Right lobe of liver (tissue), 6 donors: Measurements from ENCODE around the gene BRINP3. TPM values are rescaled to one million over a fixed set of nuclear protein-coding genes. Genes with fewer than 3 reads are reported as not detected.

Source experiments
- ATAC-seq, 4 donors: fragments of 200-7000 bp; cut with Tn5 transposase; one replicate each; pipeline ENCODE4 v1.9.1; 2020; ENCODE audit warnings: mild to moderate bottlenecking in 4 of 4, moderate library complexity in 4 of 4
- DNase-seq, 3 donors: peaks; one replicate each; pipeline ENCODE4 v3.0.0-alpha.2; 2020
- H3K27ac ChIP-seq, 3 donors: fragments of 200-600 bp; one replicate each; pipeline ENCODE4 v1.8.0; 2022
- H3K27me3 ChIP-seq, 2 donors: fragments of 200-600 bp; one replicate each; pipeline ENCODE4 v1.8.0; 2022
- H3K36me3 ChIP-seq, 4 donors: fragments of 200-600 bp; sonication (generic) in 1 of 4; one replicate each; pipeline versions ENCODE4 v1.5.1 to v1.8.0; 2017 to 2022; ENCODE audit warnings: control low read depth in 1 of 4
- H3K4me1 ChIP-seq, 4 donors: fragments of 200-600 bp; sonication (generic) in 1 of 4; one replicate each; pipeline versions ENCODE4 v1.5.1 to v1.8.0; 2017 to 2022; ENCODE audit warnings: control low read depth in 1 of 4
- H3K4me3 ChIP-seq, 3 donors: fragments of 200-600 bp; one replicate each; pipeline ENCODE4 v1.8.0; 2022
- H3K9me3 ChIP-seq, 4 donors: fragments of 200-600 bp; sonication (generic) in 1 of 4; one replicate each; pipeline versions ENCODE4 v1.5.1 to v1.8.0; 2017 to 2022; ENCODE audit warnings: control low read depth in 1 of 4
- CTCF ChIP-seq, 4 donors: fragments of 200-600 bp in 3 of 4; fragments of 450-650 bp in 1 of 4; IDR thresholded peaks; one replicate each; pipeline versions ENCODE4 v1.5.1 to v1.8.0; 2016 to 2022; ENCODE audit warnings: antibody characterized with exemption in 4 of 4, mild to moderate bottlenecking in 2 of 4
- POLR2A ChIP-seq: fragments of 450-650 bp; IDR thresholded peaks from one replicate; pipeline ENCODE4 v1.6.1; 2017; ENCODE audit warnings: antibody characterized with exemption, mild to moderate bottlenecking
- WGBS: methylation state at CpG from one replicate; pipeline ENCODE4 v1.1.6; 2018; ENCODE audit warnings: low coverage, low lambda C conversion rate; ENCODE audit not compliant: insufficient coverage; ENCODE audit errors: missing lambda C conversion rate; 5-methylcytosine and 5-hydroxymethylcytosine counted together
- intact Hi-C, 2 donors: fragments of 100-400 bp; cut with DNase I; formaldehyde crosslinking; loops; one replicate each; pipeline versions ENCODE4 v1.11.2 to v1.14.1; 2022
- total RNA-seq, 6 experiments: library from RNA; depleted of rRNA in 2 of 6; stranded (reverse); fragments of >200 nt in 2 of 6; fragmentation: NEBNext Ultra II Directional in 3 of 6; extraction: Animal tissue kit (Norgen Biotek cat#: 25700) in 3 of 6; gene quantifications; one replicate each; pipeline versions ENCODE4 v1.1.0 to v1.2.4, GENCODE V29; 2016 to 2023
- donor health status: DM: no; HTN: yes; CAD: no.
- donor health status: DM: no; HTN: no; CAD: no.
- donor health status: DM: no; HTN: no; CAD: no.
- donor health status: DM: no; HTN: yes; CAD: no.
- donor health status: DM: no; HTN: yes; CAD: no.

BRINP3 gene
- total RNA-seq, 6 experiments from 2014 or later = not detected

GRCh38 chr1:190494451-190494850 is 16.8 kb upstream of the BRINP3 start:
- H3K27ac ChIP-seq = no peak overlapping the region
- intact Hi-C loops = no loop called here
- TF ChIP-seq POLR2A (no peak), CTCF (IDR thresholded peaks at IDR 0.05) (no peak)
- no peaks in the 10 kb centered on the region for H3K4me1 ChIP-seq
- H3K4me3 ChIP-seq = no peak overlapping the region
- WGBS = 56% methylated on average over 4 of the region's 4 CpGs
- DNase-seq (no peak), ATAC-seq (no peak)
- H3K36me3 ChIP-seq = no peaks in the 10 kb centered on the region
- H3K27me3 ChIP-seq = no peaks in the 10 kb centered on the region
- H3K9me3 ChIP-seq = no peaks in the 10 kb centered on the region

GRCh38 chr1:190491404-190491803 is 13.7 kb upstream of the BRINP3 start:
- Histone ChIP-seq H3K27me3 (no peaks in the 10 kb centered on the region), H3K27ac (no peak overlapping the region), H3K4me3 (no peak overlapping the region), H3K4me1 (no peaks in the 10 kb centered on the region), H3K36me3 (no peaks in the 10 kb centered on the region), H3K9me3 (no peaks in the 10 kb centered on the region)
- TF ChIP-seq POLR2A (no peak), CTCF (IDR thresholded peaks at IDR 0.05) (no peak)
- intact Hi-C loops = no loop called here
- WGBS = 68% methylated on average over 2 of the region's 2 CpGs
- DNase-seq (no peak), ATAC-seq (no peak)

GRCh38 chr1:190484045-190484444 is 6.4 kb upstream of the BRINP3 start:
- ATAC-seq (no peak), DNase-seq (no peak)
- no peaks in the 10 kb centered on the region for H3K9me3 ChIP-seq
- no peaks in the 10 kb centered on the region for H3K27me3 ChIP-seq
- no peaks in the 10 kb centered on the region for H3K36me3 ChIP-seq
- no peak overlapping the region for H3K4me3 ChIP-seq
- WGBS = 29% methylated on average over 1 of the region's 1 CpG
- intact Hi-C loops = no loop called here
- TF ChIP-seq CTCF (IDR thresholded peaks at IDR 0.05) = no peak
- no peaks in the 10 kb centered on the region for H3K4me1 ChIP-seq
- no peak overlapping the region for H3K27ac ChIP-seq

GRCh38 chr1:190480231-190480630 is 2.6 kb upstream of the BRINP3 start:
- Histone ChIP-seq H3K4me3 (no peak overlapping the region), H3K9me3 (no peaks in the 10 kb centered on the region), H3K4me1 (peaks cover 0 to 9% (median 0%) of the 10 kb centered on the region in 4 donors), H3K27ac (no peak overlapping the region), H3K36me3 (no peaks in the 10 kb centered on the region), H3K27me3 (no peaks in the 10 kb centered on the region)
- ATAC-seq (no peak), DNase-seq (no peak)
- intact Hi-C loops = no loop called here
- TF ChIP-seq CTCF (IDR thresholded peaks at IDR 0.05) (no peak), POLR2A (no peak)

- ATAC-seq = no peak
Measured at GRCh38 chr1:190479516-190479915, 1.9 kb upstream of the BRINP3 start.

More at GRCh38 chr1:190479516-190479915, 1.9 kb upstream of the BRINP3 start:
- H3K27ac ChIP-seq = no peak overlapping the region
- no peaks in the 10 kb centered on the region for H3K9me3 ChIP-seq
- no peak for TF ChIP-seq CTCF (IDR thresholded peaks at IDR 0.05)
- TF ChIP-seq POLR2A = no peak
- WGBS = 15% methylated on average over 4 of the region's 4 CpGs
- intact Hi-C loops = no loop called here
- no peak overlapping the region for H3K4me3 ChIP-seq
- H3K27me3 ChIP-seq = no peaks in the 10 kb centered on the region
- no peak for DNase-seq
- peaks cover 0 to 9% (median 0%) of the 10 kb centered on the region in 4 donors for H3K4me1 ChIP-seq
- H3K36me3 ChIP-seq = no peaks in the 10 kb centered on the region
